Activated CD4-positive, alpha-beta T cell treated with anti-CD3 and anti-CD28 coated beads, Interleukin-2, amount 10 ng/mL, durations not matched to agents 7 days and 5 days (primary cell): ENCODE results near the gene PHLPP1. TPM values are rescaled to one million over a fixed set of nuclear protein-coding genes. Genes with fewer than 3 reads are reported as not detected.

Experiments used
- CTCF ChIA-PET: fragments of 350-600 bp; sonication (Branson Sonifier 250); formaldehyde crosslinking; loops from one replicate; lab custom pipeline; 2021; ENCODE audit warnings: antibody characterized with exemption; lab: Charles Lee
- POLR2A ChIA-PET: fragments of 350-600 bp; sonication (Branson Sonifier 250); formaldehyde crosslinking; loops from one replicate; lab custom pipeline; 2021; ENCODE audit warnings: antibody characterized with exemption; lab: Charles Lee
- DNase-seq: peaks from one replicate; pipeline ENCODE4 v3.0.0-alpha.2; 2020
- H3K27ac Mint-ChIP-seq: one replicate; pipeline ENCODE4 v1.8.0; 2021; ENCODE audit warnings: mild to moderate bottlenecking, moderate library complexity, mixed read lengths
- H3K27me3 Mint-ChIP-seq: one replicate; pipeline ENCODE4 v1.8.0; 2021; ENCODE audit warnings: mixed read lengths
- H3K36me3 Mint-ChIP-seq: one replicate; pipeline ENCODE4 v1.8.0; 2021; ENCODE audit warnings: low read depth, mixed read lengths
- H3K4me1 Mint-ChIP-seq: one replicate; pipeline ENCODE4 v1.8.0; 2021; ENCODE audit warnings: mixed read lengths
- H3K4me3 Mint-ChIP-seq: one replicate; pipeline ENCODE4 v1.8.0; 2021; ENCODE audit warnings: mild to moderate bottlenecking, moderate library complexity, mixed read lengths
- H3K9me3 Mint-ChIP-seq: one replicate; pipeline ENCODE4 v1.8.0; 2021; ENCODE audit warnings: mixed read lengths
- total RNA-seq, 2 experiments: library from RNA; stranded (reverse); gene quantifications; one replicate each; pipeline ENCODE4 v1.2.3, GENCODE V29; 2021

Gene PHLPP1
- total RNA-seq, 2 experiments from 2014 or later: 2.7 to 3.8 TPM

DNA sequence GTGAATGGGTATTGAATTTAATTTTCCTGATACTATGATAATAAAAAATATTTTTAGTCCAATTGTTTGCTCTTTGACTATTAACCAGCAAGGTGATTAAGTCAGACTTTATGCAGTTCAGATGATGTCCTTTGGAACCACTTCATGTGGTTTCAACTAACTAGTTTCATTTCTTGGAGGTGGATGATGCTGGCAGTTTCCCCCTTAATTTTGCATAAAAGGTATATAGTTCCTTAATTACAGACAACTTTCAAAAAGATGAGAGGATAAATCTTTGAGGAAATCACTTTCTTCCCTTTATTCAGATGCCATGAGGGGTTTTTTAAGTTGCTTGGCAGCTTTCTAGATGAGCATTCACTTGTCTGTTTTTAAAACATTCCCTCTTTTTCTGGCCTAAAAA is 223.1 kb downstream of the PHLPP1 start:
- Mint-ChIP-seq H3K36me3 (no peaks in the 10 kb centered on the region), H3K27ac (no peak overlapping the region), H3K9me3 (peaks cover 2% of the 10 kb centered on the region), H3K4me1 (peaks cover 19% of the 10 kb centered on the region), H3K4me3 (no peak overlapping the region), H3K27me3 (no peaks in the 10 kb centered on the region)
- POLR2A ChIA-PET: no interaction called here
- DNase-seq: no peak
- CTCF ChIA-PET: interaction anchor here (1.8 kb wide), 1 partner anchor 223 kb away, joined by 4 read pairs; the partner anchor contains the start of gene PHLPP1

DNA sequence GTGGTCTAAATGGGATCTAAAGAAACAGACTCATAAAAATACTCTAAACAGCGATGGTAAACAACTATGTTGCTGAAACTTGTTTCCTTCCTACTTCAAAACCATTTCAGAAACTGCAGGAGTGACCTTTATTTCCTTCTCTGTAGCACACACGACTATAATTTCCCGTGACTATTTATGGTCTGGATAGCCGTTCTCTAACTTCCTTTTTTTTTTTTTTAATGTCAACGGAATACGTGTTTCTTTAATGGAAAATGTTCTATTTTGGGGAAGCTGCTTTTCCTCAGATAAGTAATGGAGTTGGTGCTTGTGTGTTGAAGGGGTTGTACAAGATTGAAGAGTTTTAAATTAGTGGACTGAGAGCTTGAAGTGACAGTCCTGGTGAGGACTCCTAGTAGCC is 224.1 kb downstream of the PHLPP1 start:
- Mint-ChIP-seq H3K9me3 (no peaks in the 10 kb centered on the region), H3K4me1 (peaks cover 19% of the 10 kb centered on the region), H3K36me3 (no peaks in the 10 kb centered on the region), H3K27me3 (no peaks in the 10 kb centered on the region), H3K4me3 (no peak overlapping the region), H3K27ac (no peak overlapping the region)
- POLR2A ChIA-PET: no interaction called here
- DNase-seq: no peak
- CTCF ChIA-PET: interaction anchor here (0.6 to 1.4 kb wide), 6 partner anchors 10 to 1075 kb away, joined by 3 to 4 read pairs (median 4); no protein-coding TSS in a partner anchor

DNA sequence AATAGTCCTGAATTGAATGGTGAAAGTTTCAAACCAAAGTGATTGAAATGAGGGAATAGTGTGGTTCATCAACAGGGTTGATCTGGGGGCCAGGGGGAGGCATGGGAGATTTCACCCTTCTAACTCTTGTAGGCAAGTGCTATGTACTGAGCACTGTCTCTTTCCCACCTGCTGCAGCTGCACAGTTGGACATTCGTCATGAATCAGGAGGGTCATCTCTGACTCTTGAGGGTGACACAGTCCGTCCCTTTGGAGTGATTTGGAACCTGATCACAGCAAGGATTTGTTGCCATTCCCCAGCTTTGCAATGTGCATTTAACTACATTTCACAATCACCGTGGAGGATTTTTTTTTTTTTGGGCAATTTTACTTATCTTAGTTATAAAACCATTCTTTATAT is 224.6 kb downstream of the PHLPP1 start:
- no peaks in the 10 kb centered on the region for H3K9me3 Mint-ChIP-seq
- ChIA-PET POLR2A (no interaction called here), CTCF (interaction anchor here (0.6 to 1.4 kb wide), 6 partner anchors 10 to 1076 kb away, joined by 3 to 4 read pairs (median 4); no protein-coding TSS in a partner anchor)
- no peaks in the 10 kb centered on the region for H3K27me3 Mint-ChIP-seq
- DNase-seq: no peak
- no peaks in the 10 kb centered on the region for H3K36me3 Mint-ChIP-seq
- H3K4me3 Mint-ChIP-seq: no peak overlapping the region
- peaks cover 19% of the 10 kb centered on the region for H3K4me1 Mint-ChIP-seq
- no peak overlapping the region for H3K27ac Mint-ChIP-seq

DNA sequence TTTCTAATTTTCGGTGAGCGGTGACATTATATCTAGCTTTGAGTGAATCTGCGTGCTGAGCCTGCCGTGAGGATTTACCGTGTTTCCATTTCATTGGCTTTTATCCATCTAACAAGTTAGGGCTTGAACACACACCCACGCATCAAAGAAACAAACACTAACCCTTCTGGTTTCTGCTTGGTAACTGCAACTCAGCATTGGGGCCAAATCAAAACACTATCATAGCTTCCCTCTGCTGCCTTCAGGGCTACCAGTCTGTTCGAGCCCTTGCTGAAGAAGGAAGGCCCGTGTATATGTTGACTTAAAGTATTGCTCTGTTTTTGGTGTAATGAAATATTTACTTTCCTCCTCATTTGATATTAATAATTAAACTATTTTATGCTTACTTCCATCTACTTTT is 227.2 kb downstream of the PHLPP1 start:
- peaks cover 17% of the 10 kb centered on the region for H3K4me1 Mint-ChIP-seq
- no peak for DNase-seq
- POLR2A ChIA-PET: no interaction called here
- no peaks in the 10 kb centered on the region for H3K9me3 Mint-ChIP-seq
- no peak overlapping the region for H3K4me3 Mint-ChIP-seq
- H3K27me3 Mint-ChIP-seq: no peaks in the 10 kb centered on the region
- no peaks in the 10 kb centered on the region for H3K36me3 Mint-ChIP-seq
- no peak overlapping the region for H3K27ac Mint-ChIP-seq
- CTCF ChIA-PET: interaction anchor here (0.9 kb wide), 2 partner anchors 11 to 285 kb away, joined by 3 read pairs; no protein-coding TSS in a partner anchor

DNA sequence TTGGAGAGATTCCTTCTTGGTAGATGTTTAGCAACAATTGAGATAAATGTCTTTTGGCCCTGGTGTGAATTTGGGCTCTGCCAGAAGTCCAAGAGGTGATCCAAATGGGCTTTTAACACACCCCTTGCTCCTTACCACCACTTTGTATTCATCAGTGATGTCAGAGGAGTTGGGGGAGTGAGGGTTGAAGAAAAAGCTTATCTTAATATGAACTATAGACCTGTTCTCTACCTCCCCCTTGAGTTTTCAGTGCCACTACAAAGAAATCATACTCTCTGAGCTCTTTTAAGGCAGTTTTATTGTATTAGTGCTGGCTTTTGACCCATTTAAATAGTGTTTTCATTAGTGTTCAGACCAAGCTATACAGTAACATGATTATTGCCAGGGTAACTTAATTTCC is 229.1 kb downstream of the PHLPP1 start:
- H3K27me3 Mint-ChIP-seq: no peaks in the 10 kb centered on the region
- POLR2A ChIA-PET: no interaction called here
- CTCF ChIA-PET: interaction anchor here (0.9 to 1.1 kb wide), 2 partner anchors 40 to 63 kb away, joined by 3 read pairs; no protein-coding TSS in a partner anchor
- no peak overlapping the region for H3K4me3 Mint-ChIP-seq
- H3K27ac Mint-ChIP-seq: no peak overlapping the region
- peaks cover 1% of the 10 kb centered on the region for H3K4me1 Mint-ChIP-seq
- no peaks in the 10 kb centered on the region for H3K36me3 Mint-ChIP-seq
- DNase-seq: no peak
- no peaks in the 10 kb centered on the region for H3K9me3 Mint-ChIP-seq

DNA sequence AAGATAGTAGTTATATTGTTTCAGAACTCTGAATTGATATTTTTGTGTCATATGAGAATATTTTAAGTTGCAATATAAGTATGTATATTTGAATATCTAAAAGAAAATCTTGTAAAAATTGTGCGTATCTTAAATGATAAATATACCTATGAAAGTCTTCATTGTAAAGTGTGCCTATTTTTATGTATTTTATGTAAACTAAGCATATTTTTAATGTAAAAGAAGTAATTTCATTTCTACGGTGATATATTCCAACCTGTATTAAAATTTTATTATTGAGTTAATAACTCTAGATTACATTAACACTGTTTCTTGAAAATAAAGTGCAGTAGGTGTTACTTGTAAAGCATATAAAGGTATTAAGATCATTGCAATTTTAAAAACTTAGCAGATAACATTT is 233.4 kb downstream of the PHLPP1 start:
- Mint-ChIP-seq H3K9me3 (no peaks in the 10 kb centered on the region), H3K4me1 (peaks cover 6% of the 10 kb centered on the region), H3K4me3 (no peak overlapping the region), H3K27ac (no peak overlapping the region), H3K36me3 (no peaks in the 10 kb centered on the region), H3K27me3 (no peaks in the 10 kb centered on the region)
- ChIA-PET POLR2A (no interaction called here), CTCF (interaction anchor here (1.0 to 1.1 kb wide), 3 partner anchors 9 to 310 kb away, joined by 3 to 4 read pairs (median 3); no protein-coding TSS in a partner anchor)
- no peak for DNase-seq

DNA sequence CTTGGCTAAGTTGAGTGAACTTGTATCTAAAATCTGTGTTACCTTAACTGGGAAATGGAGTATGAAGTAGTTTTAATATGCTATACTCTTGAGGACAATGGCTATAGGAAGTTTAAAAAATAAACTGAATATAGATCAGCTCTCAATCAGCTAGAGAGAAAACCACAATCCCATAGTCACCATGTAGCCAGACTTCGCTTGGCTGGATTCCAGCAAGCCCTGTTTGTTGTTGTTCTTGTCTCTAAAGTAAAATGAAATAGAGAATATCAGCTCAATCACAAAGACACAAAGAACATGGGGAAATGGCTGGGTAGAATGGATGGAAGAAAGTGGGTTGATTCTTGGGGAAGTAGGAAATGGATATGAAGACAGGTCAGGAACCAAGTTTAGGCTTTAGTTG is 234.9 kb downstream of the PHLPP1 start:
- Mint-ChIP-seq H3K4me3 (no peak overlapping the region), H3K4me1 (peaks cover 14% of the 10 kb centered on the region), H3K9me3 (no peaks in the 10 kb centered on the region), H3K27ac (no peak overlapping the region), H3K27me3 (no peaks in the 10 kb centered on the region), H3K36me3 (no peaks in the 10 kb centered on the region)
- ChIA-PET CTCF (no interaction called here), POLR2A (no interaction called here)
- DNase-seq: no peak

DNA sequence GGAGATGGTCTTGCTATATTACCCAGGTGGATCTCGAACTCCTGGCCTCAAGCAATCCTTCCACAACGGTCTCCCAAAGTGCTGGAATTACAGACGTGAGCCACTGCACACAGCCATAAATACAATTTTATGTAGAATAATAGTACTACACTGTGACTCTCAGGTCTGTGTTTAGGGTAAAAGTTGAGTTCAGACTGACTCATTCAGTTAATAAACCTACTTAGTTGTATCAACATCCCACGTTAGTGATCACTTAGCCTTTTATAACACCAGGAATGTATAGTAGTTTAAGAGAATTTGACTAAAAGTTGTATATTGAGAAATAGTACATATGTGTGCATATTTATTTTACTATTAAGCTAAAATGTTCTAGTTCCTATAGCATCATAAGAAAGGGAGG is 237.5 kb downstream of the PHLPP1 start:
- Mint-ChIP-seq H3K4me1 (peaks cover 14% of the 10 kb centered on the region), H3K4me3 (no peak overlapping the region)
- CTCF ChIA-PET: interaction anchor here (1.4 kb wide), 1 partner anchor 10 kb away, joined by 3 read pairs; no protein-coding TSS in a partner anchor

DNA sequence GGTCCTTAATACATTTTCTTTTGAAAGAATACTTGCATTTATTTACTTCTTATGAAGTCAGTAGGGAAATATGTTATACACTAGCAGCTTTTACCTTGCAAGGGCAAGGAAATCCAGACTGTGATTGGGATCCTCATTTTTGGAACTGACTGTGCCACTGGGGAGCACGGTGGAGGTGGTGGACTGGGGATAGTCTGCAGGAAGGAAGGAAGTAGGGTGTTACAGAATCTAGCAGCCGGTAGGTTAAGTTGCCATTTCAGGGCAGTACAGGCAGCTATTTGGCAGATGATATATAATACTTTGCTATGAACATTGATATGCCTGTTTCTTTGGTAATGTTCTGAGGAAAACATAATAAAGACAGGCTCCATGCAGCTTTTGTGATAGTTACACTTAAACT is 238.3 kb downstream of the PHLPP1 start:
- Mint-ChIP-seq H3K36me3 (no peaks in the 10 kb centered on the region), H3K4me3 (no peak overlapping the region), H3K27me3 (no peaks in the 10 kb centered on the region), H3K4me1 (peaks cover 14% of the 10 kb centered on the region), H3K27ac (no peak overlapping the region), H3K9me3 (no peaks in the 10 kb centered on the region)
- CTCF ChIA-PET: interaction anchor here (0.9 to 1.0 kb wide), 2 partner anchors 11 to 239 kb away, joined by 3 to 4 read pairs; partner anchors contain the start of gene PHLPP1
- POLR2A ChIA-PET: no interaction called here
- no peak for DNase-seq

More for the DNA sequence above, 237.5 kb downstream of the PHLPP1 start:
- POLR2A ChIA-PET: no interaction called here
- Mint-ChIP-seq H3K36me3 (no peaks in the 10 kb centered on the region), H3K27ac (no peak overlapping the region), H3K9me3 (no peaks in the 10 kb centered on the region), H3K27me3 (no peaks in the 10 kb centered on the region)
- DNase-seq: no peak

DNA sequence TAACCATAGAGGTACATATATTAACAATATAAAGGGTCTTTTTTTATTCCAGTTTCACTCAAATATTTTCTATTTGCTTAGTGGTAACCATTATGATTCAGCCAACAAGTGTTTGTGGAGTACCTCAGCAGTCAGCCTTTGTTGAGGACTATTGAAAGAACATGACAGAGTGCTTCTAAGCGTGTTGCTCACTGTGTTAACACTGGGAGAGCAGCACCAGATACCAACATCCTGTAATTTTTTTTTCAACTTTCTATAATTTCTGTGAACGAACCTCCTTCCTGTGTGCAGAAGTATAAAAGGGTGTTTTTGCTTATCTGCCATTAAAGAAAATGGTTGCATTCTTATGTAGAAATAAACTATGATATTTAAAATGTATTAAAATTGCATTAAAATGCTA is 239.0 kb downstream of the PHLPP1 start:
- no peaks in the 10 kb centered on the region for H3K9me3 Mint-ChIP-seq
- no peak overlapping the region for H3K4me3 Mint-ChIP-seq
- CTCF ChIA-PET: interaction anchor here (1.0 kb wide), 1 partner anchor 12 kb away, joined by 3 read pairs; no protein-coding TSS in a partner anchor
- no peak overlapping the region for H3K27ac Mint-ChIP-seq
- POLR2A ChIA-PET: no interaction called here
- no peaks in the 10 kb centered on the region for H3K27me3 Mint-ChIP-seq
- peaks cover 14% of the 10 kb centered on the region for H3K4me1 Mint-ChIP-seq
- DNase-seq: no peak
- H3K36me3 Mint-ChIP-seq: no peaks in the 10 kb centered on the region

DNA sequence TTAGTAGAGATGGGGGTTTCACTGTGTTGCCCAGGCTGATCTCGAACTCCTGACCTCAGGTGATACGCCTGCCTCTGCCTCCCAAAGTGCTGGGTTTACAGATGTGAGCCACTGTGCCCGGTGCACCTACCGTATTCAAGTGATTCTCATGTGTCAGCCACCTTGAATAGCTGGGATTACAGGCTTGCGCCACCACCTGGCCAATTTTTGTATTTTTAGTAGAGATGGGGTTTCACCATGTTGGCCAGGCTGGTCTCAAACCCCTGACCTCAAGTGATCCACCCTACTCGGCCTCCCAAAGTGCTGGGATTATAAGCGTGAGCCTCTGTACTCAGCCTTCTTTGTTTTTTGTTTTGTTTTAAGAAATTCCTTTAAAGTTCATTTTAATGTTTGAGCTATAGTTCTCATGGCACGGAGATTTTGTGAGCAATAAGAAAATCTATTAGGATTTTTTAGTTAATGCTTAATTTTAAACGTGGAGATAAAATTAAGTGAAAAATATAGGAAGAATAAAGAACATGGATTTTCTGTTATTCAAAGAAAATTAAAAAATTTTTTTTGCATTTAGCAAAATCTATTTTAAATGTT is 242.6 kb downstream of the PHLPP1 start:
- peak; percentile 56 for DNase-seq
- ChIA-PET POLR2A (no interaction called here), CTCF (interaction anchor here (0.7 to 2.4 kb wide), 12 partner anchors 9 to 320 kb away, joined by 3 to 21 read pairs (median 4); partner anchors contain the start of gene PHLPP1)
- no peak overlapping the region for H3K27ac Mint-ChIP-seq
- no peaks in the 10 kb centered on the region for H3K36me3 Mint-ChIP-seq
- H3K27me3 Mint-ChIP-seq: no peaks in the 10 kb centered on the region
- H3K4me3 Mint-ChIP-seq: no peak overlapping the region
- H3K4me1 Mint-ChIP-seq: peaks cover 14% of the 10 kb centered on the region
- no peaks in the 10 kb centered on the region for H3K9me3 Mint-ChIP-seq

DNA sequence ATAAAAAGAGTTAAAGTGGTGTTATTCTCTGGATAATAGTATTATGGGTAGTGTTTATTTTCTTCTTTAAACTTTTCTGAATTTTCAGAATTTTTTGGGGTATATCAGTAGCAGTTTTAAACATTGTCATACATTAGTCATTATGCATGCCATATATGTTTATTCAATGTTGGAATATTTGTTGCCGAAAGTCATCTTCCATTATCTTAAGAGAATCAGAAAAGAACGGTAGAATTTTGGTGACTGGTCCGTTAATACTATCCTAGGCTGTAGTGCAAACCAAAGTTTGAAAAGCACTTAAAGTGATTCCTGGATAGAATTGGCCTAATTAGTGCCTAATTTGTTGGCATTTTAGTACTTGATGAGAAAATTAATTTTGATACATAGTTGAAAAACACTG is 244.1 kb downstream of the PHLPP1 start:
- POLR2A ChIA-PET: no interaction called here
- Mint-ChIP-seq H3K36me3 (no peaks in the 10 kb centered on the region), H3K4me3 (no peak overlapping the region)

DNA sequence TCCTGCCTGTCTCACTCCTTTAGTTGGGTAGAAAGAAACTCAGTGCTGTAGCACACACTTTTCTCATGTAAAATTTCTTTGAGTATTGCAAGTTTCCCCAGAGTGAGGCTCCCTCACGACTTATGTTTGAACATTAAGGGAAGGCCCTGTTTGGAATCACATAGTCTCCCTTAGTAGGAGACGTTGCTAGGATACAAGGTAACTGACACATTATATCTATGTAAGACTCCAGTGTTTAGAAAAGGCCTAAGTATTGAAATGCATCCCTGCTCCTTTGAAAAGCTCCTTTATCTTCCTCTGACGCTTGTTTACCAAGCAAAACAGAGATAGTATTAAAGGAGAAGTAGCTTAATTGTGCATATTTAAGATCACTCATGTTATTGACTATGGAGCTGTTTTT is 248.2 kb downstream of the PHLPP1 start:
- Mint-ChIP-seq H3K4me3 (no peak overlapping the region), H3K9me3 (no peaks in the 10 kb centered on the region), H3K27ac (no peak overlapping the region), H3K36me3 (no peaks in the 10 kb centered on the region), H3K4me1 (no peaks in the 10 kb centered on the region), H3K27me3 (no peaks in the 10 kb centered on the region)
- POLR2A ChIA-PET: no interaction called here
- DNase-seq: no peak
- CTCF ChIA-PET: interaction anchor here (1.2 to 2.2 kb wide), 3 partner anchors 11 to 19 kb away, joined by 3 to 6 read pairs (median 3); no protein-coding TSS in a partner anchor

More for the DNA sequence above, 244.1 kb downstream of the PHLPP1 start:
- no peaks in the 10 kb centered on the region for H3K9me3 Mint-ChIP-seq
- CTCF ChIA-PET: no interaction called here
- H3K4me1 Mint-ChIP-seq: peaks cover 4% of the 10 kb centered on the region
- DNase-seq: no peak
- H3K27ac Mint-ChIP-seq: no peak overlapping the region
- H3K27me3 Mint-ChIP-seq: no peaks in the 10 kb centered on the region
